GM12892 (cell line): Measurements from ENCODE around the gene PIK3R5.

Experiments used
- POLR2A ChIP-seq: IDR thresholded peaks from 2 replicates; pipeline ENCODE4 v1.6.1; 2011; ENCODE audit warnings: low read depth, low read length, control low read depth
- TAF1 ChIP-seq: IDR thresholded peaks from 2 replicates; pipeline ENCODE4 v1.6.1; 2011; ENCODE audit warnings: low read depth, mild to moderate bottlenecking, control low read depth, low read length, borderline replicate concordance

DNA sequence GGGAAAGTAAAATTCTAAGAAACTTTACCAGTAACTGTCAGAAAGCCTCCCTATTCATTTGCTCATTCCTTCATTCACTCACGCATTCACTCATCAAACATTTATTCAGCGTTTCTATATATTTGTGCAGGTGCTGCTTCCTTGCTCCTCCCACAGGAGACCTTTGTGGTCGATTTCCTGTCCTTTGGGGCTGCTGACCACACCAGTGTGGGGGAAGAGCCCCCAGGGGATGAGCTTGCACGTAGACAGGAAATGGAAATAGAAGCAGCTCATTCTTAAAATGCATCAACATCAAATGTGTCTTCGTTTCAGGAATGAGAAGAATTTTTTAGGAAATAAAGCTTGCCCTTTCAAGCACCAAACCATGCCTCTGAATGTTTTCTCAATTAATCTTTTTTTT is 107.6 kb downstream of the PIK3R5 start:
- TF ChIP-seq POLR2A = peak; percentile 35; the same call in 1 of the 2 replicates
- TF ChIP-seq TAF1 = no peak
